GM21825 (cell line): Measurements from ENCODE around the gene GAB1.

Experiments
- ATAC-seq: cut with Tn5 transposase; IDR thresholded peaks from one replicate; pipeline ENCODE4 v1.9.1; 2021; ENCODE audit warnings: mild to moderate bottlenecking, moderate library complexity; ENCODE audit not compliant: unreplicated experiment

GAB1 gene

GRCh38 chr4:143357161-143357845, 20.6 kb downstream of the GAB1 start:
- ATAC-seq = no peak

GRCh38 chr4:143358419-143358818, 21.7 kb downstream of the GAB1 start:
- no peak for ATAC-seq

- ATAC-seq = peak; percentile 86
Measured at GRCh38 chr4:143358923-143359643, 22.4 kb downstream of the GAB1 start.

- no peak for ATAC-seq
Measured at GRCh38 chr4:143359644-143360193, 23.0 kb downstream of the GAB1 start.

- no peak for ATAC-seq
Measured at GRCh38 chr4:143360838-143361625, 24.4 kb downstream of the GAB1 start.

GRCh38 chr4:143362349-143363046, 25.8 kb downstream of the GAB1 start:
- ATAC-seq = no peak

GRCh38 chr4:143363332-143363731, 26.7 kb downstream of the GAB1 start:
- no peak for ATAC-seq

- no peak for ATAC-seq
Measured at GRCh38 chr4:143364063-143364462, 27.4 kb downstream of the GAB1 start.

GRCh38 chr4:143367863-143368262, 31.2 kb downstream of the GAB1 start:
- no peak for ATAC-seq

- no peak for ATAC-seq
Measured at GRCh38 chr4:143369552-143369951, 32.9 kb downstream of the GAB1 start.

GRCh38 chr4:143372093-143372915, 35.6 kb downstream of the GAB1 start:
- ATAC-seq = peak; percentile 66

- ATAC-seq = no peak
Measured at GRCh38 chr4:143374255-143374654, 37.6 kb downstream of the GAB1 start.

- ATAC-seq = no peak
Measured at GRCh38 chr4:143374771-143375170, 38.1 kb downstream of the GAB1 start.

GRCh38 chr4:143375326-143376073, 38.8 kb downstream of the GAB1 start:
- peak; percentile 45 for ATAC-seq

- ATAC-seq = peak; percentile 54
Measured at GRCh38 chr4:143377611-143378099, 41.0 kb downstream of the GAB1 start.

- ATAC-seq = no peak
Measured at GRCh38 chr4:143380629-143381028, 44.0 kb downstream of the GAB1 start.

- peak; percentile 52 for ATAC-seq
Measured at GRCh38 chr4:143381189-143382118, 44.8 kb downstream of the GAB1 start.

GRCh38 chr4:143382596-143382995, 45.9 kb downstream of the GAB1 start:
- no peak for ATAC-seq
